ENCODE measurements around the gene FGF1. TPM values are rescaled to one million over a fixed set of nuclear protein-coding genes. Genes with fewer than 3 reads are reported as not detected.

The FGF1 gene
- polyA plus RNA-seq, 1 of the 3 experiments (the other 2 are of a cell fraction): 5.3 TPM

DNA sequence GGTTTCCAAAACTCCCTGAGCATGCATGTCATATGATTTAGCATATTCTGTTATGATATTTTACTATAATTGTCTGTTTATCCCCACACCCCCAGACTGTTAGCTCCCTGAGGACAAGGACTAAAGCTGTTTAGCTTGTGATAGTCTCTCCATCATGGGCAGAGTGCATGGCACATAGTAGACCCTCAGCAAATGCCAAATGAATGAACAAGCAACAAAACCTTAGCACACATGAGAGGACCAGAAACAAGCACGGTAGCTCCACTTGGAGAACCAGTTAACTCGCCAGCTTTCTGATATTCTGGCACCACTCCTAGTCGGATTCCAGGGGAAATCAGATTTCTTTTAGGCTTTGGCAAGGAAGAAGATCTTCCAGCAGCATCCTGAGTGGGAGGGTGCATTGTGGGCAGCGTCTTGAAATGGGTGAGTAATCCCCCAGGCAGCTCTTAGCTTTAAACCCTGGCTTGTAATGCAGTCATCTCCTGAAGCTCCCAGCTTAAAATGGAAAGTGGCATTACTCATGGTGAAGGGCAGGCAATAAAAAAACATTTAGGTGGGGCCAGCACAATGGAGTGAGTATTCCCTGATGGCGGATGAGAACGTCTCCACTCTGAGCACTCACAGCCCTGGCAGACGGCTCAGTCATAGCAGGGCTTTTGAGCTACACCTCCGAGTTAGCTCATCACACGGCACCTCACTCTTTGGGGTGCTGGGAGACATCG, 41.1 kb downstream of the FGF1 start:
- ChIA-PET POLR2A (interaction anchor here (0.6 kb wide), 2 partner anchors 120 to 517 kb away, joined by 3 read pairs; no protein-coding TSS in a partner anchor), CTCF (interaction anchor here (0.9 to 13.5 kb wide), 11 partner anchors 9 to 236 kb away, joined by 3 to 154 read pairs (median 6); no protein-coding TSS in a partner anchor)
- H3K79me2 ChIP-seq (ENCODE audit: insufficient read depth): no peaks in the 10 kb centered on the region
- H3K4me2 ChIP-seq: peak overlapping the region; percentile 60
- peak overlapping the region in 1 of 2 experiments; percentile 12; a peak in 1 of 4 replicates for H3K4me3 ChIP-seq (ENCODE audit: low read depth in 2 of 2, low read length in 1 of 2)
- H3F3A ChIP-seq (replicated peaks; ENCODE audit: insufficient read depth): peaks cover 23% of the 10 kb centered on the region
- H3K9me3 ChIP-seq: no peaks in the 10 kb centered on the region
- no peaks in the 10 kb centered on the region for H3K27me3 ChIP-seq (ENCODE audit: insufficient read depth)
- whole genome bisulfite sequencing (ENCODE audit: low lambda C conversion rate): 14% methylated on average over 9 of the region's 10 CpGs
- peak overlapping the region; percentile 64 to 92 for H3K27ac ChIP-seq (ENCODE audit: low read depth in 2 of 2, low read length in 1 of 2)
- H3K9ac ChIP-seq: peak overlapping the region; percentile 39; the same call in 1 of the 2 replicates
- H3K4me1 ChIP-seq (ENCODE audit: control insufficient read depth in 1 of 2, insufficient read depth in 2 of 2, low read depth in 1 of 2, low read length in 1 of 2): peaks cover 8 to 36% of the 10 kb centered on the region in 2 experiments
- DNase-seq: no peak
- H3K36me3 ChIP-seq (replicated peaks in 1 of 2; ENCODE audit: control insufficient read depth in 1 of 2, insufficient read depth in 2 of 2, low read length in 1 of 2): no peaks in the 10 kb centered on the region
- H3K9me2 ChIP-seq: no peaks in the 10 kb centered on the region
- H4K20me1 ChIP-seq (ENCODE audit: insufficient read depth): no peaks in the 10 kb centered on the region
- 0 out of 2 replicates have a peak overlapping the region, but pooled peaks have one; percentile 0 for H2AFZ ChIP-seq (ENCODE audit: low read depth)
- TF ChIP-seq, protein P1, sequence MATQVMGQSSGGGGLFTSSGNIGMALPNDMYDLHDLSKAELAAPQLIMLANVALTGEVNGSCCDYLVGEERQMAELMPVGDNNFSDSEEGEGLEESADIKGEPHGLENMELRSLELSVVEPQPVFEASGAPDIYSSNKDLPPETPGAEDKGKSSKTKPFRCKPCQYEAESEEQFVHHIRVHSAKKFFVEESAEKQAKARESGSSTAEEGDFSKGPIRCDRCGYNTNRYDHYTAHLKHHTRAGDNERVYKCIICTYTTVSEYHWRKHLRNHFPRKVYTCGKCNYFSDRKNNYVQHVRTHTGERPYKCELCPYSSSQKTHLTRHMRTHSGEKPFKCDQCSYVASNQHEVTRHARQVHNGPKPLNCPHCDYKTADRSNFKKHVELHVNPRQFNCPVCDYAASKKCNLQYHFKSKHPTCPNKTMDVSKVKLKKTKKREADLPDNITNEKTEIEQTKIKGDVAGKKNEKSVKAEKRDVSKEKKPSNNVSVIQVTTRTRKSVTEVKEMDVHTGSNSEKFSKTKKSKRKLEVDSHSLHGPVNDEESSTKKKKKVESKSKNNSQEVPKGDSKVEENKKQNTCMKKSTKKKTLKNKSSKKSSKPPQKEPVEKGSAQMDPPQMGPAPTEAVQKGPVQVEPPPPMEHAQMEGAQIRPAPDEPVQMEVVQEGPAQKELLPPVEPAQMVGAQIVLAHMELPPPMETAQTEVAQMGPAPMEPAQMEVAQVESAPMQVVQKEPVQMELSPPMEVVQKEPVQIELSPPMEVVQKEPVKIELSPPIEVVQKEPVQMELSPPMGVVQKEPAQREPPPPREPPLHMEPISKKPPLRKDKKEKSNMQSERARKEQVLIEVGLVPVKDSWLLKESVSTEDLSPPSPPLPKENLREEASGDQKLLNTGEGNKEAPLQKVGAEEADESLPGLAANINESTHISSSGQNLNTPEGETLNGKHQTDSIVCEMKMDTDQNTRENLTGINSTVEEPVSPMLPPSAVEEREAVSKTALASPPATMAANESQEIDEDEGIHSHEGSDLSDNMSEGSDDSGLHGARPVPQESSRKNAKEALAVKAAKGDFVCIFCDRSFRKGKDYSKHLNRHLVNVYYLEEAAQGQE (IDR thresholded peaks at IDR 0.05; ENCODE audit: low read depth, low read length): peak; percentile 42; the same call in 1 of the 2 replicates
- TF ChIP-seq EP300 (IDR thresholded peaks at IDR 0.05; ENCODE audit: borderline replicate concordance in 1 of 2, low read depth in 1 of 2, low read length in 1 of 2) (peak in 1 of 2 experiments; percentile 88; a peak in 2 of 4 replicates), RFX5 (IDR thresholded peaks at IDR 0.05; ENCODE audit: low read length) (no peak), POLR2AphosphoS5 (IDR thresholded peaks at IDR 0.05; ENCODE audit: low read depth, low read length) (peak; percentile 71), FOXJ3 (CRISPR knock-in tag; IDR thresholded peaks at IDR 0.05) (no peak), TAF1 (IDR thresholded peaks at IDR 0.05; ENCODE audit: borderline replicate concordance, low read depth, low read length) (0 out of 2 replicates have a peak, but pooled peaks have one; percentile 40), GATA2 (CRISPR knock-in tag; IDR thresholded peaks at IDR 0.05) (no peak), NRF1 (IDR thresholded peaks at IDR 0.05; ENCODE audit: low read depth, low read length) (no peak), TEAD4 (IDR thresholded peaks at IDR 0.05; ENCODE audit: borderline replicate concordance, insufficient read depth) (peak; percentile 95), RXRA (IDR thresholded peaks at IDR 0.05; ENCODE audit: borderline replicate concordance, low read depth) (peak; percentile 80), MEF2A (IDR thresholded peaks at IDR 0.05; ENCODE audit: borderline replicate concordance, low read depth) (peak; percentile 90), EZH2phosphoT487 (IDR thresholded peaks at IDR 0.05; ENCODE audit: borderline replicate concordance, low read depth) (no peak), JUND (IDR thresholded peaks at IDR 0.05) (peak; percentile 96), NFIC (IDR thresholded peaks at IDR 0.05; ENCODE audit: borderline replicate concordance) (peak; percentile 98), ELF1 (IDR thresholded peaks at IDR 0.05) (no peak), YY1 (IDR thresholded peaks at IDR 0.05; ENCODE audit: low read depth) (peak; percentile 78; the same call in 1 of the 2 replicates), RAD21 (IDR thresholded peaks at IDR 0.05; ENCODE audit: low read length) (no peak), TCF12 (IDR thresholded peaks at IDR 0.05) (peak; percentile 92)
- TF ChIP-seq, protein P2, sequence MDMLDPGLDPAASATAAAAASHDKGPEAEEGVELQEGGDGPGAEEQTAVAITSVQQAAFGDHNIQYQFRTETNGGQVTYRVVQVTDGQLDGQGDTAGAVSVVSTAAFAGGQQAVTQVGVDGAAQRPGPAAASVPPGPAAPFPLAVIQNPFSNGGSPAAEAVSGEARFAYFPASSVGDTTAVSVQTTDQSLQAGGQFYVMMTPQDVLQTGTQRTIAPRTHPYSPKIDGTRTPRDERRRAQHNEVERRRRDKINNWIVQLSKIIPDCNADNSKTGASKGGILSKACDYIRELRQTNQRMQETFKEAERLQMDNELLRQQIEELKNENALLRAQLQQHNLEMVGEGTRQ (IDR thresholded peaks at IDR 0.05; ENCODE audit: borderline replicate concordance, low read depth, low read length): no peak
- TF ChIP-seq, protein P3, sequence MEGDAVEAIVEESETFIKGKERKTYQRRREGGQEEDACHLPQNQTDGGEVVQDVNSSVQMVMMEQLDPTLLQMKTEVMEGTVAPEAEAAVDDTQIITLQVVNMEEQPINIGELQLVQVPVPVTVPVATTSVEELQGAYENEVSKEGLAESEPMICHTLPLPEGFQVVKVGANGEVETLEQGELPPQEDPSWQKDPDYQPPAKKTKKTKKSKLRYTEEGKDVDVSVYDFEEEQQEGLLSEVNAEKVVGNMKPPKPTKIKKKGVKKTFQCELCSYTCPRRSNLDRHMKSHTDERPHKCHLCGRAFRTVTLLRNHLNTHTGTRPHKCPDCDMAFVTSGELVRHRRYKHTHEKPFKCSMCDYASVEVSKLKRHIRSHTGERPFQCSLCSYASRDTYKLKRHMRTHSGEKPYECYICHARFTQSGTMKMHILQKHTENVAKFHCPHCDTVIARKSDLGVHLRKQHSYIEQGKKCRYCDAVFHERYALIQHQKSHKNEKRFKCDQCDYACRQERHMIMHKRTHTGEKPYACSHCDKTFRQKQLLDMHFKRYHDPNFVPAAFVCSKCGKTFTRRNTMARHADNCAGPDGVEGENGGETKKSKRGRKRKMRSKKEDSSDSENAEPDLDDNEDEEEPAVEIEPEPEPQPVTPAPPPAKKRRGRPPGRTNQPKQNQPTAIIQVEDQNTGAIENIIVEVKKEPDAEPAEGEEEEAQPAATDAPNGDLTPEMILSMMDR (IDR thresholded peaks at IDR 0.05): no peak
- TF ChIP-seq, protein P4, sequence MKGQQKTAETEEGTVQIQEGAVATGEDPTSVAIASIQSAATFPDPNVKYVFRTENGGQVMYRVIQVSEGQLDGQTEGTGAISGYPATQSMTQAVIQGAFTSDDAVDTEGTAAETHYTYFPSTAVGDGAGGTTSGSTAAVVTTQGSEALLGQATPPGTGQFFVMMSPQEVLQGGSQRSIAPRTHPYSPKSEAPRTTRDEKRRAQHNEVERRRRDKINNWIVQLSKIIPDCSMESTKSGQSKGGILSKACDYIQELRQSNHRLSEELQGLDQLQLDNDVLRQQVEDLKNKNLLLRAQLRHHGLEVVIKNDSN (IDR thresholded peaks at IDR 0.05; ENCODE audit: borderline replicate concordance, low read depth): 0 out of 2 replicates have a peak, but pooled peaks have one; percentile 18
- TF ChIP-seq, protein P5, sequence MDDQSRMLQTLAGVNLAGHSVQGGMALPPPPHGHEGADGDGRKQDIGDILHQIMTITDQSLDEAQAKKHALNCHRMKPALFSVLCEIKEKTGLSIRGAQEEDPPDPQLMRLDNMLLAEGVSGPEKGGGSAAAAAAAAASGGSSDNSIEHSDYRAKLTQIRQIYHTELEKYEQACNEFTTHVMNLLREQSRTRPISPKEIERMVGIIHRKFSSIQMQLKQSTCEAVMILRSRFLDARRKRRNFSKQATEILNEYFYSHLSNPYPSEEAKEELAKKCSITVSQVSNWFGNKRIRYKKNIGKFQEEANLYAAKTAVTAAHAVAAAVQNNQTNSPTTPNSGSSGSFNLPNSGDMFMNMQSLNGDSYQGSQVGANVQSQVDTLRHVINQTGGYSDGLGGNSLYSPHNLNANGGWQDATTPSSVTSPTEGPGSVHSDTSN (IDR thresholded peaks at IDR 0.05): peak; percentile 89
- TF ChIP-seq, protein P6, sequence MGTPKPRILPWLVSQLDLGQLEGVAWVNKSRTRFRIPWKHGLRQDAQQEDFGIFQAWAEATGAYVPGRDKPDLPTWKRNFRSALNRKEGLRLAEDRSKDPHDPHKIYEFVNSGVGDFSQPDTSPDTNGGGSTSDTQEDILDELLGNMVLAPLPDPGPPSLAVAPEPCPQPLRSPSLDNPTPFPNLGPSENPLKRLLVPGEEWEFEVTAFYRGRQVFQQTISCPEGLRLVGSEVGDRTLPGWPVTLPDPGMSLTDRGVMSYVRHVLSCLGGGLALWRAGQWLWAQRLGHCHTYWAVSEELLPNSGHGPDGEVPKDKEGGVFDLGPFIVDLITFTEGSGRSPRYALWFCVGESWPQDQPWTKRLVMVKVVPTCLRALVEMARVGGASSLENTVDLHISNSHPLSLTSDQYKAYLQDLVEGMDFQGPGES (IDR thresholded peaks at IDR 0.05; ENCODE audit: low read depth, low read length): no peak
